Ishikawa (cell line): ENCODE data around the gene LMF1.

Experiments
- FOXM1 ChIP-seq: IDR thresholded peaks from 2 replicates; pipeline ENCODE4 v1.6.1; 2012; ENCODE audit warnings: low read depth, borderline replicate concordance
- MAX ChIP-seq: IDR thresholded peaks from 2 replicates; pipeline ENCODE4 v1.6.1; 2012
- TAF1 ChIP-seq: IDR thresholded peaks from 2 replicates; pipeline ENCODE4 v1.6.1; 2012; ENCODE audit warnings: low read depth, mild to moderate bottlenecking
- TCF12 ChIP-seq: IDR thresholded peaks from 2 replicates; pipeline ENCODE4 v1.6.1; 2012; ENCODE audit warnings: low read depth
- TEAD4 ChIP-seq: IDR thresholded peaks from 2 replicates; pipeline ENCODE4 v1.6.1; 2012
- TF ChIP-seq, protein P1 (sequence below): IDR thresholded peaks from 2 replicates; pipeline ENCODE4 v1.6.1; 2012; ENCODE audit warnings: low read depth, mild to moderate bottlenecking

- TF ChIP-seq, protein P1, sequence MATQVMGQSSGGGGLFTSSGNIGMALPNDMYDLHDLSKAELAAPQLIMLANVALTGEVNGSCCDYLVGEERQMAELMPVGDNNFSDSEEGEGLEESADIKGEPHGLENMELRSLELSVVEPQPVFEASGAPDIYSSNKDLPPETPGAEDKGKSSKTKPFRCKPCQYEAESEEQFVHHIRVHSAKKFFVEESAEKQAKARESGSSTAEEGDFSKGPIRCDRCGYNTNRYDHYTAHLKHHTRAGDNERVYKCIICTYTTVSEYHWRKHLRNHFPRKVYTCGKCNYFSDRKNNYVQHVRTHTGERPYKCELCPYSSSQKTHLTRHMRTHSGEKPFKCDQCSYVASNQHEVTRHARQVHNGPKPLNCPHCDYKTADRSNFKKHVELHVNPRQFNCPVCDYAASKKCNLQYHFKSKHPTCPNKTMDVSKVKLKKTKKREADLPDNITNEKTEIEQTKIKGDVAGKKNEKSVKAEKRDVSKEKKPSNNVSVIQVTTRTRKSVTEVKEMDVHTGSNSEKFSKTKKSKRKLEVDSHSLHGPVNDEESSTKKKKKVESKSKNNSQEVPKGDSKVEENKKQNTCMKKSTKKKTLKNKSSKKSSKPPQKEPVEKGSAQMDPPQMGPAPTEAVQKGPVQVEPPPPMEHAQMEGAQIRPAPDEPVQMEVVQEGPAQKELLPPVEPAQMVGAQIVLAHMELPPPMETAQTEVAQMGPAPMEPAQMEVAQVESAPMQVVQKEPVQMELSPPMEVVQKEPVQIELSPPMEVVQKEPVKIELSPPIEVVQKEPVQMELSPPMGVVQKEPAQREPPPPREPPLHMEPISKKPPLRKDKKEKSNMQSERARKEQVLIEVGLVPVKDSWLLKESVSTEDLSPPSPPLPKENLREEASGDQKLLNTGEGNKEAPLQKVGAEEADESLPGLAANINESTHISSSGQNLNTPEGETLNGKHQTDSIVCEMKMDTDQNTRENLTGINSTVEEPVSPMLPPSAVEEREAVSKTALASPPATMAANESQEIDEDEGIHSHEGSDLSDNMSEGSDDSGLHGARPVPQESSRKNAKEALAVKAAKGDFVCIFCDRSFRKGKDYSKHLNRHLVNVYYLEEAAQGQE: no peak
- TF ChIP-seq TEAD4 (no peak), MAX (no peak), TCF12 (no peak), FOXM1 (no peak), TAF1 (no peak)
Measured at GRCh38 chr16:993731-994130, 22.9 kb upstream of the LMF1 start.
